ENCODE data around the gene POP7.

POP7 gene

GRCh38 chr7:100675581-100676350 is 30.2 kb upstream of the POP7 start:
- peak overlapping the region; percentile 80 for H3K27ac Mint-ChIP-seq
- H3K27me3 Mint-ChIP-seq (ENCODE audit: low read depth), result peaks cover 9% of the 10 kb centered on the region
- H3K4me3 Mint-ChIP-seq, result peak overlapping the region; percentile 86
- H3K4me1 Mint-ChIP-seq (ENCODE audit: low read depth), result peaks cover 8% of the 10 kb centered on the region
- H3K9me3 Mint-ChIP-seq, result no peaks in the 10 kb centered on the region
- peaks cover 14% of the 10 kb centered on the region for H3K36me3 Mint-ChIP-seq (ENCODE audit: low read depth)

GRCh38 chr7:100676501-100677306 is 29.2 kb upstream of the POP7 start:
- H3K27me3 Mint-ChIP-seq (ENCODE audit: low read depth), result peaks cover 3% of the 10 kb centered on the region
- H3K4me1 Mint-ChIP-seq (ENCODE audit: low read depth), result peaks cover 8% of the 10 kb centered on the region
- peak overlapping the region; percentile 88 for H3K27ac Mint-ChIP-seq
- H3K36me3 Mint-ChIP-seq (ENCODE audit: low read depth), result peaks cover 14% of the 10 kb centered on the region
- H3K9me3 Mint-ChIP-seq, result no peaks in the 10 kb centered on the region
- peak overlapping the region; percentile 79 for H3K4me3 Mint-ChIP-seq

GRCh38 chr7:100677308-100678267 is 28.3 kb upstream of the POP7 start:
- Mint-ChIP-seq H3K4me1 (ENCODE audit: low read depth) (peaks cover 8% of the 10 kb centered on the region), H3K27me3 (ENCODE audit: low read depth) (no peaks in the 10 kb centered on the region), H3K27ac (peak overlapping the region; percentile 81), H3K4me3 (peak overlapping the region; percentile 70), H3K9me3 (no peaks in the 10 kb centered on the region), H3K36me3 (ENCODE audit: low read depth) (peaks cover 14% of the 10 kb centered on the region)

GRCh38 chr7:100678291-100678984 is 27.5 kb upstream of the POP7 start:
- H3K4me3 Mint-ChIP-seq, result peak overlapping the region; percentile 21
- H3K4me1 Mint-ChIP-seq (ENCODE audit: low read depth), result peaks cover 10% of the 10 kb centered on the region
- H3K9me3 Mint-ChIP-seq, result no peaks in the 10 kb centered on the region
- no peaks in the 10 kb centered on the region for H3K27me3 Mint-ChIP-seq (ENCODE audit: low read depth)
- peaks cover 17% of the 10 kb centered on the region for H3K36me3 Mint-ChIP-seq (ENCODE audit: low read depth)
- H3K27ac Mint-ChIP-seq, result no peak overlapping the region

- H3K36me3 Mint-ChIP-seq (ENCODE audit: low read depth), result peaks cover 17% of the 10 kb centered on the region
- no peaks in the 10 kb centered on the region for H3K9me3 Mint-ChIP-seq
- H3K27ac Mint-ChIP-seq, result peak overlapping the region; percentile 12
- H3K4me3 Mint-ChIP-seq, result no peak overlapping the region
- H3K27me3 Mint-ChIP-seq (ENCODE audit: low read depth), result no peaks in the 10 kb centered on the region
- H3K4me1 Mint-ChIP-seq (ENCODE audit: low read depth), result peaks cover 10% of the 10 kb centered on the region
Measured at GRCh38 chr7:100679129-100679926, 26.6 kb upstream of the POP7 start.

GRCh38 chr7:100679927-100680575 is 25.9 kb upstream of the POP7 start:
- no peaks in the 10 kb centered on the region for H3K27me3 Mint-ChIP-seq (ENCODE audit: low read depth)
- peaks cover 14% of the 10 kb centered on the region for H3K36me3 Mint-ChIP-seq (ENCODE audit: low read depth)
- no peaks in the 10 kb centered on the region for H3K9me3 Mint-ChIP-seq
- peaks cover 10% of the 10 kb centered on the region for H3K4me1 Mint-ChIP-seq (ENCODE audit: low read depth)
- H3K27ac Mint-ChIP-seq, result peak overlapping the region; percentile 11
- H3K4me3 Mint-ChIP-seq, result no peak overlapping the region

- Mint-ChIP-seq H3K27me3 (ENCODE audit: low read depth) (no peaks in the 10 kb centered on the region), H3K4me3 (no peak overlapping the region), H3K9me3 (no peaks in the 10 kb centered on the region), H3K36me3 (ENCODE audit: low read depth) (peaks cover 16% of the 10 kb centered on the region), H3K27ac (no peak overlapping the region), H3K4me1 (ENCODE audit: low read depth) (peaks cover 10% of the 10 kb centered on the region)
Measured at GRCh38 chr7:100680576-100681271, 25.2 kb upstream of the POP7 start.

GRCh38 chr7:100681491-100682227 is 24.3 kb upstream of the POP7 start:
- no peak overlapping the region for H3K27ac Mint-ChIP-seq
- peaks cover 6% of the 10 kb centered on the region for H3K4me1 Mint-ChIP-seq (ENCODE audit: low read depth)
- peaks cover 13% of the 10 kb centered on the region for H3K36me3 Mint-ChIP-seq (ENCODE audit: low read depth)

GRCh38 chr7:100682228-100682741 is 23.6 kb upstream of the POP7 start:
- Mint-ChIP-seq H3K36me3 (ENCODE audit: low read depth) (peaks cover 11% of the 10 kb centered on the region), H3K9me3 (no peaks in the 10 kb centered on the region), H3K4me3 (no peak overlapping the region), H3K27ac (no peak overlapping the region), H3K27me3 (ENCODE audit: low read depth) (no peaks in the 10 kb centered on the region), H3K4me1 (ENCODE audit: low read depth) (peaks cover 5% of the 10 kb centered on the region)

More at GRCh38 chr7:100681491-100682227, 24.3 kb upstream of the POP7 start:
- Mint-ChIP-seq H3K27me3 (ENCODE audit: low read depth) (no peaks in the 10 kb centered on the region), H3K4me3 (no peak overlapping the region), H3K9me3 (no peaks in the 10 kb centered on the region)

- peaks cover 5% of the 10 kb centered on the region for H3K4me1 Mint-ChIP-seq (ENCODE audit: low read depth)
- H3K4me3 Mint-ChIP-seq, result no peak overlapping the region
- H3K27me3 Mint-ChIP-seq (ENCODE audit: low read depth), result no peaks in the 10 kb centered on the region
- H3K9me3 Mint-ChIP-seq, result no peaks in the 10 kb centered on the region
- H3K27ac Mint-ChIP-seq, result no peak overlapping the region
- peaks cover 11% of the 10 kb centered on the region for H3K36me3 Mint-ChIP-seq (ENCODE audit: low read depth)
Measured at GRCh38 chr7:100682991-100683658, 22.8 kb upstream of the POP7 start.

Data from T-helper 1 cell treated with Interleukin-12 subunit alpha and Interleukin-12 subunit beta and Interleukin-4 antibody, amounts not matched to agents 30 μg/mL and 1 μg/mL, for 36 hours (primary cell).